Thoracic aorta (tissue), 2 donors: ENCODE data around the gene ADAMTSL2. TPM values are rescaled to one million over a fixed set of nuclear protein-coding genes. Genes with fewer than 3 reads are reported as not detected.

ENCODE experiments used
- ATAC-seq: fragments of 150-250 bp; one replicate; pipeline ENCODE4 v1.8.0; 2017; ENCODE audit warnings: low read depth; ENCODE audit not compliant: insufficient number of reproducible peaks, low FRiP score
- DNase-seq: peaks from one replicate; pipeline ENCODE4 v3.0.0-alpha.2; 2020; ENCODE audit warnings: low spot score
- H3K27ac ChIP-seq, 2 donors: fragments of 200-600 bp; sonication (generic); 1 replicate in 1 of 2; 2 replicates in 1 of 2; pipeline ENCODE4 v1.5.1; 2016; ENCODE audit warnings: mild to moderate bottlenecking in 2 of 2, moderate library complexity in 2 of 2
- H3K27me3 ChIP-seq: fragments of 200-600 bp; sonication (generic); replicated peaks from 2 replicates; pipeline ENCODE4 v1.6.0; 2016; ENCODE audit warnings: mild to moderate bottlenecking; ENCODE audit not compliant: insufficient read depth
- H3K36me3 ChIP-seq: fragments of 200-600 bp; sonication (generic); one replicate; pipeline ENCODE4 v1.5.1; 2016
- H3K4me1 ChIP-seq, 2 donors: fragments of 200-600 bp; sonication (generic); 1 replicate in 1 of 2; 2 replicates in 1 of 2; pipeline versions ENCODE4 v1.5.1 to v1.6.0; 2016; ENCODE audit warnings: low read depth in 2 of 2, mild to moderate bottlenecking in 1 of 2; ENCODE audit not compliant: control insufficient read depth in 1 of 2
- H3K4me3 ChIP-seq: fragments of 200-600 bp; sonication (generic); 2 replicates; pipeline ENCODE4 v1.5.1; 2016; ENCODE audit warnings: mild to moderate bottlenecking
- H3K9me3 ChIP-seq: fragments of 200-600 bp; sonication (generic); 2 replicates; pipeline ENCODE4 v1.5.1; 2016
- total RNA-seq, 2 donors: library from RNA; depleted of rRNA; stranded (reverse); fragments of >200 nt; gene quantifications; one replicate each; pipeline versions ENCODE4 v1.1.0 to v1.2.3, GENCODE V29; 2016
- TF ChIP-seq, protein P1 (sequence below): fragments of 200-600 bp; sonication (generic); IDR thresholded peaks from one replicate; pipeline ENCODE4 v1.5.1; 2019; ENCODE audit warnings: antibody characterized with exemption

Gene ADAMTSL2
- total RNA-seq, 2 donors from 2014 or later = 2.8 to 5.5 TPM

DNA sequence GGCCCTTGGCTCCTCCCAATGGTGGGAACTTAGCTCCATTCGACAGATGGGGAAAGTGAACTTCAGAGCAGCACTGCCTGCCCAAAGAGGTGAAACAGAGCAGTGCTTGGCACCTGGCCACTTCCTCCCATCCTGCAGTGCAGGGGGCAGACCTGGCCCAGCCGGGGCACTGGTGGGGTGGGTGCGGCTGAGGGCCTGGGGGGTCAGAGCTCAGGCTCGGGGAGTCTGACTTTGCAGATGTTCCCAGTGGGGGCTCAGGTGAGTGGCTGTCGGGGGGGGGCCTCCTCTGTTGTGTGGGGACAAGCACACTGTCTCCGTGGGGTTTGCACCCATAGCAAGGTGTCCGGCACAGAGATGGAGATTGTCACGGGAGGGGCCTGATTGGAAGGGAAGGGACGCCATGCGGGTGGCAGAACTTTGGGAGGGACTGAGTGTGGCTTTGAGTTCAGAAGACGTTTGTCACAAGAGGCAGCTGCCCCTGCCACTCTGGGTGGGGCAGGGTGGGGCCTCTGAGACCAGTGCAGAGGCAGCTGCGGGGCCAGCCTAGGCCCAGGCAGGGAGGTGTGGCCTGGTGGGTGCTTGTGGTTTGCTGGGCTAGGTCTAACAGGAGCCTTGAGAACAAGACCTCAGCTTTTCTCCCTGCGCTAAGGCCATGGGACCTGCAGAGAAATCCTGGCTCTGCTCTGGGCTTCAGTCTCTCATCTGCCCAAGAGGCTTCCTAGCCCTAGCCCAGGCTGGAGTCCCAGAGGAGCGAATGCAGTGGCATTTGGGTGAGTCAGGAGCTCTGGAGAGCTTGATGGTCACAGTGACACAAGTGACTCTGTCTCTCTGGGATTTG lies 12.2 kb upstream of the ADAMTSL2 start:
- Histone ChIP-seq H3K36me3 (no peaks in the 10 kb centered on the region), H3K27ac (no peak overlapping the region), H3K9me3 (no peaks in the 10 kb centered on the region), H3K4me3 (no peak overlapping the region), H3K27me3 (no peaks in the 10 kb centered on the region), H3K4me1 (peaks cover 7% of the 10 kb centered on the region in 2 donors)
- no peak for DNase-seq
- TF ChIP-seq, protein P1, sequence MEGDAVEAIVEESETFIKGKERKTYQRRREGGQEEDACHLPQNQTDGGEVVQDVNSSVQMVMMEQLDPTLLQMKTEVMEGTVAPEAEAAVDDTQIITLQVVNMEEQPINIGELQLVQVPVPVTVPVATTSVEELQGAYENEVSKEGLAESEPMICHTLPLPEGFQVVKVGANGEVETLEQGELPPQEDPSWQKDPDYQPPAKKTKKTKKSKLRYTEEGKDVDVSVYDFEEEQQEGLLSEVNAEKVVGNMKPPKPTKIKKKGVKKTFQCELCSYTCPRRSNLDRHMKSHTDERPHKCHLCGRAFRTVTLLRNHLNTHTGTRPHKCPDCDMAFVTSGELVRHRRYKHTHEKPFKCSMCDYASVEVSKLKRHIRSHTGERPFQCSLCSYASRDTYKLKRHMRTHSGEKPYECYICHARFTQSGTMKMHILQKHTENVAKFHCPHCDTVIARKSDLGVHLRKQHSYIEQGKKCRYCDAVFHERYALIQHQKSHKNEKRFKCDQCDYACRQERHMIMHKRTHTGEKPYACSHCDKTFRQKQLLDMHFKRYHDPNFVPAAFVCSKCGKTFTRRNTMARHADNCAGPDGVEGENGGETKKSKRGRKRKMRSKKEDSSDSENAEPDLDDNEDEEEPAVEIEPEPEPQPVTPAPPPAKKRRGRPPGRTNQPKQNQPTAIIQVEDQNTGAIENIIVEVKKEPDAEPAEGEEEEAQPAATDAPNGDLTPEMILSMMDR = no peak
- no peak for ATAC-seq

DNA sequence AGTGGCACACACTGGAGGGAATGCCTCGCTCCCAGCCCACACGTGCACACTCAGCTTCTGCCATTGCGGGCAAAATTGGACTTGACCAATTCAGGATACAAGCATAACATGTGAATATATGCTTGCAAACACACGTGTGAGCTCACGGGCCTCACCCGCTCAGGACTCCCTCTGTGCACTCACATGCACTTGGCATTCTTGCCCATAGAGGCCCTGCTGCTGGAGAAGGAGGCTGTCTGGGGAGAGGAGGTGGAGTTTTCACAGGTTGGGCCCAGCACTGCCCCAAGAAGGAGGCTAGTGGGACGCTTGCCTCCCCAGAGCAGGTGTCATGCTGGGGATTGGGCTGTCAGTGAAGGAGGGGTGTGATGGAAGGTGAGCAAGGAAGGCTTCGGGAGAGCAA lies 11.4 kb upstream of the ADAMTSL2 start:
- Histone ChIP-seq H3K9me3 (no peaks in the 10 kb centered on the region), H3K27me3 (no peaks in the 10 kb centered on the region), H3K27ac (no peak overlapping the region), H3K36me3 (no peaks in the 10 kb centered on the region), H3K4me3 (no peak overlapping the region), H3K4me1 (peaks cover 15 to 16% of the 10 kb centered on the region in 2 donors)
- TF ChIP-seq, protein P1 = no peak
- ATAC-seq = no peak
- DNase-seq = no peak

DNA sequence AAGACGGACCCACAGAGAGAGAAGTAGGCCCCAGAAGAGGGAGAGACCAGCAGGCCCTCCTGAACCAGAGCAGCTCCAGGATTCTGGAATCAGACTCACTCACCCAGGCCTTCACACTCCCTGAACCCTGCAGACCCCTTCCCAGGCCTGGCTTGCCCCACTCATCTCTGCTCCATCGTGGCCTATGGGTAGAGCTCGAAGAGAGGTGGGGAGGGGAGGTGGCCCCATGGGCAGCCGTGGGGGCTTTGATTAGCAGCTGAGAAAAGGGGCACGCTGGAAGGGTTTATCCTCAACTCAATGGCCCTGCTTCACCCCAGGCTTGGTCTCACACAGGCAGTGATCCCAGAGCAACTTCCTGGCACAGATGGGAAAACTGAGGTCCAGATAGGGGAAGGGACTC lies 10.4 kb upstream of the ADAMTSL2 start:
- Histone ChIP-seq H3K27ac (no peak overlapping the region), H3K27me3 (no peaks in the 10 kb centered on the region), H3K36me3 (no peaks in the 10 kb centered on the region), H3K4me3 (no peak overlapping the region), H3K4me1 (peaks cover 17 to 22% of the 10 kb centered on the region in 2 donors), H3K9me3 (no peaks in the 10 kb centered on the region)
- TF ChIP-seq, protein P1 = no peak
- ATAC-seq (no peak), DNase-seq (no peak)

DNA sequence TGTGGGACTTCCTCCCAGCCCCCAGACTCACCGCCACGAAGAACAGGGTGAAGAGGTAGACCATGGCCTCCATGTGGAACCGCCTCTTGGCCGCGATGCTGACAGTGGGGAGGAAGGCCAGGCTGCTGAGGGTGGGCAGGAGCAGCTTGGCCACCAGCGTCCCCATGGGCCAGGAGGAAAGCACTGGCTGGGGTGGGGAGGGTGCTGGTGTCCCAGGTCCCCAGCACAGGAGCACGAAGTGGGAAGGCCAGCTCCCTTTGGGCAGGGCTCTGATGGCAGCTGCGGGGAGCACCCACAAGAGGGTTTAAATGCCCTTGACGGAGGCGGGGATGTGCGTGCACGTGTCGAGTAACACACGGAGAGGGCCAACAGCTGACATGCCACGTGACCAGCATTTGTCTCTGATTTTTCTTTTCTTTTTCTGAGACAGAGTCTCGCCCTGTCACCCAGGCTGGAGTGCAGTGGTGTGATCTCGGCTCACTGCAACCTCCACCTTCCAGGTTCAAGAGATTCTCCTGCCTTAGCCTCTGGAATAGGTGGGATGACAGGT lies 9.8 kb upstream of the ADAMTSL2 start, which contains the start of gene MYMK:
Gene MYMK, minus strand, starts transcription at position 281 of the 550 bp plus-strand sequence. Its CDS starts 115 bp downstream, at position 166.
- Histone ChIP-seq H3K4me3 (no peak within 1 kb of the TSS), H3K27ac (no peak within 1 kb of the TSS), H3K9me3 (no peaks in the 10 kb centered on the region), H3K27me3 (no peaks in the 10 kb centered on the region), H3K36me3 (no peaks in the 10 kb centered on the region), H3K4me1 (peaks cover 17 to 22% of the 10 kb centered on the region in 2 donors)
- DNase-seq (no peak), ATAC-seq (no peak)
- TF ChIP-seq, protein P1 = no peak

DNA sequence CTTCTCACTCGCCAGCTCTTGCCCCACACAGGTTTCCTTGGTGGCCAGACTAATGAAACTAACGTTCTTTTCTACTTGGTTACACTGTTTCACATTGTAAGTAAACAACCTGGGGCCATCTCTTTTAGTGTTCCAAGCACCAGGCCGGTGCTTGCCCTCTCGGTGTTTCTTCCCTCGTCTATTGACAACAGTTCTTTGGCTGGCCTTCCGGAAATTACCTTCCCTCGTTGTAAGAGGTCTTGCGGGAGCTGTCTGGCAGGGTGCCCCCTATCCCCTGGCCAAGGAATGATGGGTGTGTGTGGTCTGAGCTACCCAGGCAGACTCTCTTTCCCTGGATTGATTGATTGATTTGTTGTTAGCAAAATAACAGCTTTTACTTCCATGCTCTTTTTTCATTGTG lies 8.8 kb upstream of the ADAMTSL2 start:
- Histone ChIP-seq H3K27me3 (no peaks in the 10 kb centered on the region), H3K9me3 (no peaks in the 10 kb centered on the region), H3K27ac (no peak overlapping the region), H3K4me3 (no peak overlapping the region), H3K36me3 (no peaks in the 10 kb centered on the region), H3K4me1 (peaks cover 17 to 22% of the 10 kb centered on the region in 2 donors)
- DNase-seq (no peak), ATAC-seq (no peak)
- TF ChIP-seq, protein P1 = no peak
